Right lobe of liver (tissue), 6 donors: ENCODE measurements around the gene ALG13. TPM values are rescaled to one million over a fixed set of nuclear protein-coding genes. Genes with fewer than 3 reads are reported as not detected.

Source experiments
- ATAC-seq, 4 donors: fragments of 200-7000 bp; cut with Tn5 transposase; one replicate each; pipeline ENCODE4 v1.9.1; 2020; ENCODE audit warnings: mild to moderate bottlenecking in 4 of 4, moderate library complexity in 4 of 4
- DNase-seq, 3 donors: peaks; one replicate each; pipeline ENCODE4 v3.0.0-alpha.2; 2020
- H3K27ac ChIP-seq, 3 donors: fragments of 200-600 bp; one replicate each; pipeline ENCODE4 v1.8.0; 2022
- H3K27me3 ChIP-seq, 2 donors: fragments of 200-600 bp; one replicate each; pipeline ENCODE4 v1.8.0; 2022
- H3K36me3 ChIP-seq, 4 donors: fragments of 200-600 bp; sonication (generic) in 1 of 4; one replicate each; pipeline versions ENCODE4 v1.5.1 to v1.8.0; 2017 to 2022; ENCODE audit warnings: control low read depth in 1 of 4
- H3K4me1 ChIP-seq, 4 donors: fragments of 200-600 bp; sonication (generic) in 1 of 4; one replicate each; pipeline versions ENCODE4 v1.5.1 to v1.8.0; 2017 to 2022; ENCODE audit warnings: control low read depth in 1 of 4
- H3K4me3 ChIP-seq, 3 donors: fragments of 200-600 bp; one replicate each; pipeline ENCODE4 v1.8.0; 2022
- H3K9me3 ChIP-seq, 4 donors: fragments of 200-600 bp; sonication (generic) in 1 of 4; one replicate each; pipeline versions ENCODE4 v1.5.1 to v1.8.0; 2017 to 2022; ENCODE audit warnings: control low read depth in 1 of 4
- CTCF ChIP-seq, 4 donors: fragments of 200-600 bp in 3 of 4; fragments of 450-650 bp in 1 of 4; IDR thresholded peaks; one replicate each; pipeline versions ENCODE4 v1.5.1 to v1.8.0; 2016 to 2022; ENCODE audit warnings: antibody characterized with exemption in 4 of 4, mild to moderate bottlenecking in 2 of 4
- POLR2A ChIP-seq: fragments of 450-650 bp; IDR thresholded peaks from one replicate; pipeline ENCODE4 v1.6.1; 2017; ENCODE audit warnings: antibody characterized with exemption, mild to moderate bottlenecking
- WGBS: methylation state at CpG from one replicate; pipeline ENCODE4 v1.1.6; 2018; ENCODE audit warnings: low coverage, low lambda C conversion rate; ENCODE audit not compliant: insufficient coverage; ENCODE audit errors: missing lambda C conversion rate; 5-methylcytosine and 5-hydroxymethylcytosine counted together
- intact Hi-C, 2 donors: fragments of 100-400 bp; cut with DNase I; formaldehyde crosslinking; loops; one replicate each; pipeline versions ENCODE4 v1.11.2 to v1.14.1; 2022
- total RNA-seq, 6 experiments: library from RNA; depleted of rRNA in 2 of 6; stranded (reverse); fragments of >200 nt in 2 of 6; fragmentation: NEBNext Ultra II Directional in 3 of 6; extraction: Animal tissue kit (Norgen Biotek cat#: 25700) in 3 of 6; gene quantifications; one replicate each; pipeline versions ENCODE4 v1.1.0 to v1.2.4, GENCODE V29; 2016 to 2023
- donor health status: DM: no; HTN: yes; CAD: no.
- donor health status: DM: no; HTN: no; CAD: no.
- donor health status: DM: no; HTN: no; CAD: no.
- donor health status: DM: no; HTN: yes; CAD: no.
- donor health status: DM: no; HTN: yes; CAD: no.

The ALG13 gene
- total RNA-seq, 6 experiments from 2014 or later: 17.8 to 50.6 (median 25.7) TPM

- Histone ChIP-seq H3K9me3 (no peaks in the 10 kb centered on the region), H3K27ac (no peak overlapping the region), H3K27me3 (no peaks in the 10 kb centered on the region), H3K4me1 (no peaks in the 10 kb centered on the region), H3K36me3 (no peaks in the 10 kb centered on the region), H3K4me3 (no peak overlapping the region)
- no peak for TF ChIP-seq CTCF (IDR thresholded peaks at IDR 0.05)
- TF ChIP-seq POLR2A: no peak
- DNase-seq (no peak), ATAC-seq (no peak)
- intact Hi-C loops: no loop called here
- 60% methylated on average over 1 of the region's 1 CpG for WGBS
Measured at GRCh38 chrX:111661241-111661640, 19.7 kb upstream of the ALG13 start.

- TF ChIP-seq POLR2A: no peak
- TF ChIP-seq CTCF (IDR thresholded peaks at IDR 0.05): no peak
- no peaks in the 10 kb centered on the region for H3K36me3 ChIP-seq
- DNase-seq (no peak), ATAC-seq (no peak)
- H3K4me3 ChIP-seq: no peak overlapping the region
- H3K27me3 ChIP-seq: peaks cover 0 to 8% of the 10 kb centered on the region in 2 donors
- no peak overlapping the region for H3K27ac ChIP-seq
- no peaks in the 10 kb centered on the region for H3K9me3 ChIP-seq
- no peaks in the 10 kb centered on the region for H3K4me1 ChIP-seq
- intact Hi-C loops: no loop called here
- 38% methylated on average over 3 of the region's 3 CpGs for WGBS
Measured at GRCh38 chrX:111662292-111662691, 18.7 kb upstream of the ALG13 start.

- TF ChIP-seq POLR2A: no peak
- TF ChIP-seq CTCF (IDR thresholded peaks at IDR 0.05): no peak
- peaks cover 0 to 5% of the 10 kb centered on the region in 2 donors for H3K27me3 ChIP-seq
- no peaks in the 10 kb centered on the region for H3K4me1 ChIP-seq
- no peak for DNase-seq
- no peaks in the 10 kb centered on the region for H3K9me3 ChIP-seq
- no peaks in the 10 kb centered on the region for H3K36me3 ChIP-seq
- intact Hi-C loops: no loop called here
- no peak overlapping the region for H3K27ac ChIP-seq
- no peak overlapping the region for H3K4me3 ChIP-seq
- ATAC-seq: peak in 1 of 4 donors; percentile 38
- WGBS: 68% methylated on average over 5 of the region's 7 CpGs
Measured at GRCh38 chrX:111671668-111672067, 9.3 kb upstream of the ALG13 start.

GRCh38 chrX:111687305-111687704 lies 6.3 kb downstream of the ALG13 start:
- Histone ChIP-seq H3K4me1 (no peaks in the 10 kb centered on the region), H3K9me3 (no peaks in the 10 kb centered on the region), H3K4me3 (no peak overlapping the region), H3K27ac (no peak overlapping the region), H3K36me3 (peaks cover 0 to 20% (median 0%) of the 10 kb centered on the region in 4 donors), H3K27me3 (no peaks in the 10 kb centered on the region)
- 96% methylated on average over 2 of the region's 2 CpGs for WGBS
- no peak for DNase-seq
- intact Hi-C loops: no loop called here
- no peak for ATAC-seq
- TF ChIP-seq POLR2A (no peak), CTCF (IDR thresholded peaks at IDR 0.05) (no peak)
